ENCODE data around the gene PHF2. TPM values are rescaled to one million over a fixed set of nuclear protein-coding genes. Genes with fewer than 3 reads are reported as not detected.

PHF2 gene
- total and polyA plus RNA-seq, 9 of the 15 experiments (the other 6 are each of a cell fraction or from before 2014, with no cell fraction given), result 0.37 to 14.4 (median 8.1) TPM

GRCh38 chr9:93708987-93709302, 132.6 kb downstream of the PHF2 start:
- ATAC-seq (no peak), FAIRE-seq (no peak), DNase-seq (ENCODE audit: extremely low read depth in 1 of 4, low spot score in 3 of 4) (no peak)
- Histone ChIP-seq H3K27me3 (ENCODE audit: control insufficient read depth in 2 of 2, insufficient read depth in 2 of 2, low read length in 2 of 2) (peaks cover 0 to 9% of the 10 kb centered on the region in 2 experiments; a peak in 2 of 5 replicates), H3K4me2 (ENCODE audit: insufficient read depth, low read length) (no peak overlapping the region), H3K79me2 (ENCODE audit: control insufficient read depth, insufficient read depth, low read length) (no peaks in the 10 kb centered on the region), H3K9ac (ENCODE audit: insufficient read depth in 1 of 2, low read depth in 2 of 2, low read length in 2 of 2) (no peak overlapping the region), H2AFZ (ENCODE audit: low read depth, low read length) (no peak overlapping the region), H3K4me3 (no peak overlapping the region), H3K9me3 (replicated peaks; ENCODE audit: control insufficient read depth, insufficient read depth, low read depth, low read length) (no peaks in the 10 kb centered on the region), H3K9me1 (ENCODE audit: control insufficient read depth, insufficient read depth, low read length) (no peaks in the 10 kb centered on the region), H3K36me3 (ENCODE audit: control insufficient read depth, insufficient read depth, low read length) (no peaks in the 10 kb centered on the region), H3K27ac (ENCODE audit: extremely low read depth, low read depth, low read length) (no peak overlapping the region), H4K20me1 (replicated peaks; ENCODE audit: control insufficient read depth, insufficient read depth, low read length) (no peaks in the 10 kb centered on the region), H3K4me1 (replicated peaks in 1 of 2; ENCODE audit: control insufficient read depth in 2 of 2, insufficient read depth in 2 of 2, low read length in 2 of 2) (no peaks in the 10 kb centered on the region)
- in situ Hi-C loops (cut with MboI) (no loop called here), intact Hi-C loops (cut with micrococcal nuclease) (no loop called here)
- BruUV-seq (replicated peaks), result no TSS peak
- ChIA-PET CTCF (ENCODE audit: low intra/inter-chr PET ratio) (no interaction called here), POLR2A (interaction anchor here (0.6 kb wide), 1 partner anchor 22 kb away, joined by 3 read pairs; no protein-coding TSS in a partner anchor)
- 50% methylated on average over 2 of the region's 2 CpGs for WGBS (ENCODE audit: insufficient coverage, low coverage, missing lambda C conversion rate)
- TF ChIP-seq ASH1L (IDR thresholded peaks at IDR 0.05; ENCODE audit: borderline replicate concordance, low read depth, partially characterized antibody) (no peak), DACH1 (IDR thresholded peaks at IDR 0.05; ENCODE audit: partially characterized antibody) (peak; percentile 8)

DNA sequence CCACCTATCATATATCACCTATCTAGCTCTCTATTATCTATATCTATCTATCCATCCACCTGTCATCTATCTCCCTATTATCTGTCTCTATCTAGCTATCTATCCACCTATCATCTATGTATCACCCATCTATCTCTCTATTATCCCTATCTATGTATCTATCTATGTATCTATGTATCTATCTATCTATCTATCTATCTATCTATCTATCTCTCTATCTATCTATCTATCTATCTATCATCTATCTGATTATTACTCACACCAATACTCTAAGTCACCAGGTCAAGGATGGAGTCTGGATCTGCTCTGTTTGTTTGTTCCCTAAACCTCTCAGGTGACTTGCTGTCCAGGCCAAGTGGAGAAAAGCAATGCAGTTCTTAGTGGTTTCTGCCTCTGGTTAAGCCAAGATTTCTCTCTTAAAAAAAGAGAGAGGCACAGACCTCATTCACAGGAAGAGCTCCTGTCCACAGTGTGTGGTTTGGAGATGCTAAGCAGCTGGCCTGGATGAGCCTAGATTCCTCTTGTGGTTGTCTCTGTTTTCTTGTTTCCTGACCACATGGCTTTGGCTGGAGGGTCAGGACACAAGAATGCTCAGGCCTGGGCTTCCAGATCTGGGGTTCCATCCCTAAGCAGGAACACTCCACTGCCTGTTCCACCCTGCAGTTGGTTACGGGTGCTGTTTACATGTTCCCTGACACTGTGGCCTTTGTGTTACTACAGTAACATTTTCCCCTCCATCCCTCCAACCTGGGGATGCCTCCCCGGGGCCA, 133.4 kb downstream of the PHF2 start:
- no peak for FAIRE-seq
- intact Hi-C loops (cut with micrococcal nuclease), result no loop called here
- Histone ChIP-seq H3K9me3 (replicated peaks; ENCODE audit: control insufficient read depth, insufficient read depth, low read depth, low read length) (no peaks in the 10 kb centered on the region), H2AFZ (ENCODE audit: low read depth, low read length) (no peak overlapping the region), H3K27ac (ENCODE audit: extremely low read depth, low read depth, low read length) (no peak overlapping the region), H3K36me3 (ENCODE audit: control insufficient read depth, insufficient read depth, low read length) (no peaks in the 10 kb centered on the region), H3K27me3 (ENCODE audit: control insufficient read depth in 2 of 2, insufficient read depth in 2 of 2, low read length in 2 of 2) (peaks cover 0 to 9% of the 10 kb centered on the region in 2 experiments; a peak in 2 of 5 replicates), H3K4me2 (ENCODE audit: insufficient read depth, low read length) (no peak overlapping the region), H4K20me1 (replicated peaks; ENCODE audit: control insufficient read depth, insufficient read depth, low read length) (no peaks in the 10 kb centered on the region), H3K4me3 (no peak overlapping the region), H3K9me1 (ENCODE audit: control insufficient read depth, insufficient read depth, low read length) (no peaks in the 10 kb centered on the region), H3K4me1 (replicated peaks in 1 of 2; ENCODE audit: control insufficient read depth in 2 of 2, insufficient read depth in 2 of 2, low read length in 2 of 2) (no peaks in the 10 kb centered on the region), H3K9ac (ENCODE audit: insufficient read depth in 1 of 2, low read depth in 2 of 2, low read length in 2 of 2) (no peak overlapping the region), H3K79me2 (ENCODE audit: control insufficient read depth, insufficient read depth, low read length) (no peaks in the 10 kb centered on the region)
- ChIA-PET POLR2A (interaction anchor here (0.6 kb wide), 3 partner anchors 23 to 322 kb away, joined by 3 read pairs; no protein-coding TSS in a partner anchor), CTCF (ENCODE audit: low intra/inter-chr PET ratio) (no interaction called here)
- 8% methylated on average over 2 of the region's 2 CpGs for WGBS (ENCODE audit: insufficient coverage, low coverage, missing lambda C conversion rate)
- ATAC-seq, result no peak
- DNase-seq (ENCODE audit: extremely low read depth in 1 of 4, low spot score in 3 of 4), result no peak
- BruUV-seq (replicated peaks), result no TSS peak
- in situ Hi-C loops (cut with MboI), result no loop called here
- TF ChIP-seq JUND (IDR thresholded peaks at IDR 0.05; ENCODE audit: borderline replicate concordance, low read depth, low read length), result no peak
- TF ChIP-seq JUND (tag; IDR thresholded peaks at IDR 0.05; ENCODE audit: borderline replicate concordance, low read depth, low read length), result no peak
- no peak for TF ChIP-seq ZNF57 (CRISPR knock-in tag; IDR thresholded peaks at IDR 0.05)
- 0 out of 2 replicates have a peak, but pooled peaks have one; percentile 21 for TF ChIP-seq GATA2 (CRISPR knock-in tag; IDR thresholded peaks at IDR 0.05)
- no peak for TF ChIP-seq FOXA3 (CRISPR knock-in tag; conservative IDR thresholded peaks at IDR 0.05 in 1 of 2, IDR thresholded peaks at IDR 0.05 in 1 of 2)
- peak; percentile 88 for TF ChIP-seq ZBTB2 (IDR thresholded peaks at IDR 0.05)
- peak; percentile 46; the same call in 1 of the 2 replicates for TF ChIP-seq GATAD2B (IDR thresholded peaks at IDR 0.05; ENCODE audit: borderline replicate concordance)
- peak; percentile 97 for TF ChIP-seq DACH1 (IDR thresholded peaks at IDR 0.05; ENCODE audit: partially characterized antibody)
